Smooth muscle cell (in vitro differentiated cells): ENCODE measurements around the gene DPP6. TPM values are rescaled to one million over a fixed set of nuclear protein-coding genes. Genes with fewer than 3 reads are reported as not detected.

Experiments used
- DNase-seq: peaks from one replicate; lab custom pipeline; 2025; ENCODE audit not compliant: unreplicated experiment; lab: John Stamatoyannopoulos, UW
- H2AFZ ChIP-seq: fragments of 200-600 bp; sonication (generic); 2 replicates; pipeline ENCODE4 v1.6.0; 2016; ENCODE audit warnings: antibody characterized with exemption, low read depth, mild to moderate bottlenecking
- H3F3A ChIP-seq: fragments of 200-600 bp; sonication (generic); 2 replicates; pipeline ENCODE4 v1.6.0; 2017; ENCODE audit warnings: antibody characterized with exemption, low read depth
- H3K27ac ChIP-seq: fragments of 200-600 bp; sonication (generic); 2 replicates; pipeline ENCODE4 v1.5.1; 2016; ENCODE audit warnings: low read depth, mild to moderate bottlenecking
- H3K27me3 ChIP-seq: fragments of 200-600 bp; sonication (generic); 2 replicates; pipeline ENCODE4 v1.6.1; 2016; ENCODE audit warnings: low read depth, mild to moderate bottlenecking
- H3K36me3 ChIP-seq: fragments of 200-600 bp; sonication (generic); 2 replicates; pipeline ENCODE4 v1.5.1; 2016; ENCODE audit warnings: low read depth
- H3K4me1 ChIP-seq: fragments of 200-600 bp; sonication (generic); 2 replicates; pipeline ENCODE4 v1.5.1; 2016; ENCODE audit warnings: low read depth
- H3K4me2 ChIP-seq: fragments of 200-600 bp; sonication (generic); 2 replicates; pipeline ENCODE4 v1.6.0; 2016; ENCODE audit warnings: mild to moderate bottlenecking
- H3K4me3 ChIP-seq: fragments of 200-600 bp; sonication (generic); 2 replicates; pipeline ENCODE4 v1.5.1; 2016; ENCODE audit warnings: mild to moderate bottlenecking
- H3K79me2 ChIP-seq: fragments of 200-600 bp; sonication (generic); 2 replicates; pipeline ENCODE4 v1.6.0; 2016; ENCODE audit warnings: low read depth, mild to moderate bottlenecking
- H3K9ac ChIP-seq: fragments of 200-600 bp; sonication (generic); 2 replicates; pipeline ENCODE4 v1.6.0; 2016; ENCODE audit warnings: low read depth
- H3K9me3 ChIP-seq: fragments of 200-600 bp; sonication (generic); replicated peaks from 2 replicates; pipeline ENCODE4 v1.5.1; 2016; ENCODE audit warnings: low read depth
- H4K20me1 ChIP-seq: fragments of 200-600 bp; sonication (generic); 2 replicates; pipeline ENCODE4 v1.6.0; 2016; ENCODE audit warnings: low read depth
- WGBS: methylation state at CpG from one replicate; pipeline ENCODE4 v1.1.7; 2016; ENCODE audit warnings: low lambda C conversion rate; 5-methylcytosine and 5-hydroxymethylcytosine counted together
- polyA plus RNA-seq: library from polyadenylated mRNA; unstranded; fragments of >200 nt; fragmentation: Nextera tagmentation; extraction: Ambion mirVana; gene quantifications from 2 replicates; pipeline ENCODE4 v1.2.1, GENCODE V29; 2016
- total RNA-seq: library from RNA; depleted of rRNA; stranded (reverse); fragments of >200 nt; gene quantifications from 2 replicates; pipeline ENCODE4 v1.2.3, GENCODE V29; 2014
- TF ChIP-seq, protein P1 (sequence below): fragments of 200-600 bp; sonication (generic); IDR thresholded peaks from 2 replicates; pipeline ENCODE4 v1.5.1; 2017; ENCODE audit warnings: borderline replicate concordance, mild to moderate bottlenecking, antibody characterized with exemption; ENCODE audit not compliant: insufficient read depth, poor library complexity, severe bottlenecking

DPP6 gene
- total and polyA plus RNA-seq, 2 experiments from 2014 or later = 0.72 TPM; not detected in 1

DNA sequence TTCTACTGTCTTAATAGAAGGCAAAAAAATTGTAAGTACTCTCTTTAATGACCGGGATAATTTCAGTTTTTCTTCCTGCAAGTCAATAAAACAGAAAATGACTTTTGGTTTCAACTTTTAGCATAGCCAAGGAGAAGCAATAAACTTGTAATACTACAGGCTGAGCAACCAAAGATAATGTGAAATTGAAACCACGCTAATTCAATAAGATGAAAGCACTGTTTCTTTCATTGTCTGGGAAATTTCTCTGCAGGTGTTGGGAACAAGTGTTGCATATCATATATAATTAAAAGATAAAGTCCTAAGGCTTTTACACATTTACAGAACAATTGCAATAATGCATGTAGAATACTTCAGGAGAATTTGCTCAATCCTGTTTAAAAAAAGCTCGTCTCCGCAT lies 488.4 kb downstream of the DPP6 start:
- Histone ChIP-seq H3K79me2 (no peaks in the 10 kb centered on the region), H3K4me1 (no peaks in the 10 kb centered on the region), H2AFZ (no peak overlapping the region), H4K20me1 (no peaks in the 10 kb centered on the region), H3K9me3 (no peaks in the 10 kb centered on the region), H3K4me2 (no peak overlapping the region), H3K4me3 (no peak overlapping the region), H3K27ac (no peak overlapping the region), H3F3A (no peaks in the 10 kb centered on the region), H3K9ac (no peak overlapping the region), H3K27me3 (peaks cover 34% of the 10 kb centered on the region), H3K36me3 (no peaks in the 10 kb centered on the region)
- TF ChIP-seq, protein P1, sequence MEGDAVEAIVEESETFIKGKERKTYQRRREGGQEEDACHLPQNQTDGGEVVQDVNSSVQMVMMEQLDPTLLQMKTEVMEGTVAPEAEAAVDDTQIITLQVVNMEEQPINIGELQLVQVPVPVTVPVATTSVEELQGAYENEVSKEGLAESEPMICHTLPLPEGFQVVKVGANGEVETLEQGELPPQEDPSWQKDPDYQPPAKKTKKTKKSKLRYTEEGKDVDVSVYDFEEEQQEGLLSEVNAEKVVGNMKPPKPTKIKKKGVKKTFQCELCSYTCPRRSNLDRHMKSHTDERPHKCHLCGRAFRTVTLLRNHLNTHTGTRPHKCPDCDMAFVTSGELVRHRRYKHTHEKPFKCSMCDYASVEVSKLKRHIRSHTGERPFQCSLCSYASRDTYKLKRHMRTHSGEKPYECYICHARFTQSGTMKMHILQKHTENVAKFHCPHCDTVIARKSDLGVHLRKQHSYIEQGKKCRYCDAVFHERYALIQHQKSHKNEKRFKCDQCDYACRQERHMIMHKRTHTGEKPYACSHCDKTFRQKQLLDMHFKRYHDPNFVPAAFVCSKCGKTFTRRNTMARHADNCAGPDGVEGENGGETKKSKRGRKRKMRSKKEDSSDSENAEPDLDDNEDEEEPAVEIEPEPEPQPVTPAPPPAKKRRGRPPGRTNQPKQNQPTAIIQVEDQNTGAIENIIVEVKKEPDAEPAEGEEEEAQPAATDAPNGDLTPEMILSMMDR = no peak
- WGBS = 85% methylated on average over 4 of the region's 4 CpGs
- DNase-seq = no peak

DNA sequence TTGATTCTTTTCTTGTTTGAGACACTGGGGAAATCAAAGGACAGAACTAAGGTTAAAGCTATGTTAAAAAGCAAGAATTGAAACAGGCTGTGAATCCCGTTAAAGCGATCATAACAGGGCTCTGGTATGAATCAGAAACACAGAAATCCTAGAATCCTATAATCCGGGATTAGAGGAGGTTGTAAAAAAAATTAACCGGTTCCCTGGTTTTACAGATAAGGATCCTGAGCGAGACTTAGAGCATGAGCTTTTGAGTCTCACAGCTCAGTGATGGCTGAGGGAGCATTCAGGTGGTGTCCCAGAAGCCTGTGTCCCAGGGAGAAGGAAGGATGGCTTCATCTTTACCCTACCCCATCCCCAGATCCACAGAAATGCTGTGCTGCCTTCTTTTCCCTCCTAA lies 489.4 kb downstream of the DPP6 start:
- Histone ChIP-seq H3K4me1 (no peaks in the 10 kb centered on the region), H3K79me2 (no peaks in the 10 kb centered on the region), H2AFZ (no peak overlapping the region), H3K4me3 (no peak overlapping the region), H4K20me1 (no peaks in the 10 kb centered on the region), H3K27me3 (peaks cover 36% of the 10 kb centered on the region), H3K9me3 (no peaks in the 10 kb centered on the region), H3K36me3 (no peaks in the 10 kb centered on the region), H3K4me2 (no peak overlapping the region), H3K27ac (no peak overlapping the region), H3K9ac (no peak overlapping the region), H3F3A (no peaks in the 10 kb centered on the region)
- TF ChIP-seq, protein P1 = no peak
- DNase-seq = no peak
- 15% methylated on average over 5 of the region's 5 CpGs for WGBS

DNA sequence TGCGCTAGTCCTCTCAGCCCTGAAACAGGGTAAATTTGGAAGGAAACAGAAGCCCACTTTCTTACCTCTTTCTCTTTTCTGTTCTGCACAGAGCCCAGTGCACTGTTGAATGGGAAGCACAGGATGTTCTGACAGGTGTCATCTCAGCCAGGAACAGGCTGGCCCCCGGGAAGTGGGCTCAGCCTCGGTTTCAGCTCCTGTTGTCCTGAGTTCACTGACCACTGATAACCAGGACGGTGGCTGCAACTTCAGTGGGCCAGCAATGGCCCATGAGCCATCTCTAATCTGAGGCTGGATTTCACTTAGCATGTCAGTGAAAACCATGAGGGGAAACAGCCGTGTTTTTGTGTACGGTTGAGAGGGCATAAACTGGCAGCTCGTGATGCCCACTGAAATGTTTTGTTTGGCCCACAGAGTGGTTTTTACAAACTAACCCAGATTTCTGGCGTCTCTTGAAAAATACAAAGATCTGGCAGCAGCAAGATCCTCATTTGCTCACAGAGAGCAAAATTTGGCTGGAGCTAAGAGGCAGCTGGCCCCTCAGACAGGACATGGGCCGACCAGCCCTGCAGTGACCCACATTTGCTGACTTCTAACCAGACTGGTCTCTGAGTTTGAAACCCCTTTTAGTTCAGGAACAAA lies 494.9 kb downstream of the DPP6 start:
- DNase-seq = no peak
- TF ChIP-seq, protein P1 = no peak
- Histone ChIP-seq H3F3A (no peaks in the 10 kb centered on the region), H3K4me1 (no peaks in the 10 kb centered on the region), H3K9me3 (no peaks in the 10 kb centered on the region), H3K4me2 (no peak overlapping the region), H2AFZ (no peak overlapping the region), H4K20me1 (no peaks in the 10 kb centered on the region), H3K9ac (no peak overlapping the region), H3K27me3 (peaks cover 31% of the 10 kb centered on the region), H3K4me3 (no peak overlapping the region), H3K36me3 (no peaks in the 10 kb centered on the region), H3K79me2 (no peaks in the 10 kb centered on the region), H3K27ac (no peak overlapping the region)
- 88% methylated on average over 9 of the region's 9 CpGs for WGBS

DNA sequence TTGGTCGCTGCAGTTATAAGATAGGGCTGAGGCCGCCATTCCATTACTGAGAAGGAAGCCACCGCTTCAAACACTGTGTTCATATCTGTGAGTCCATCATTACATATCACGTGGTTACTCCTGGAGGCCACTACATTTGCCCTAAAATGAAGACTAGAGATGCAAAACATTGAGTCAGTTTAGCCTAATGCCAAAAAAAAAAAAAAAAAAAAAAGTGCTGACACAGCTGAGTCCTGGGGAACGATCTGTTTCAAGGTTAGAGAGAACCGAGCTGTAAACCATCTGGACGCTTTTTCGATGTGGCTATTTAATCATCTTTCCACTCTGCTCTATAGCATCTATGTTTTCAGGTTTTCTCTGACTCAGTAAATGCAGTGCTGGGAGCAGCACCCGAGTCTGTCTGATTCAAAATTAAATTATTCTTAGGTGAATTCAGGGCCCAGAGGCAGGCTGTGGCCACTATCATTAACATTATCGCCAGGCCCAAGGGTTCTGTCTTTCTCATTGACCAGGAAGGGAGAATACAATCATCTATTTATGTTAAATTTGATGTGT lies 501.6 kb downstream of the DPP6 start:
- Histone ChIP-seq H3K27ac (no peak overlapping the region), H2AFZ (no peak overlapping the region), H3K9me3 (no peaks in the 10 kb centered on the region), H3K79me2 (no peaks in the 10 kb centered on the region), H3K27me3 (no peaks in the 10 kb centered on the region), H3K9ac (no peak overlapping the region), H4K20me1 (no peaks in the 10 kb centered on the region), H3K4me1 (no peaks in the 10 kb centered on the region), H3K4me2 (no peak overlapping the region), H3F3A (no peaks in the 10 kb centered on the region), H3K4me3 (no peak overlapping the region), H3K36me3 (no peaks in the 10 kb centered on the region)
- WGBS = 86% methylated on average over 10 of the region's 10 CpGs
- TF ChIP-seq, protein P1 = no peak
- DNase-seq = no peak
